SU-DHL-6 (cell line): Measurements from ENCODE around the gene DSP.

Source experiments
- H2AFZ ChIP-seq: fragments of 200-600 bp; sonication (generic); 2 replicates; pipeline ENCODE4 v1.6.1; 2014; ENCODE audit warnings: low read depth, mild to moderate bottlenecking, moderate library complexity, mixed read lengths, antibody characterized with exemption, low read length; ENCODE audit not compliant: severe bottlenecking
- H3F3A ChIP-seq: fragments of 200-600 bp; shearing (Covaris generic); 2 replicates; pipeline ENCODE4 v1.6.0; 2016; ENCODE audit warnings: antibody characterized with exemption, mild to moderate bottlenecking; ENCODE audit not compliant: insufficient read depth
- H3K27ac ChIP-seq: fragments of 200-600 bp; sonication (generic); 2 replicates; pipeline ENCODE4 v1.5.1; 2016; ENCODE audit warnings: low read depth, mild to moderate bottlenecking, low read length, moderate library complexity, mixed read lengths
- H3K27me3 ChIP-seq: fragments of 200-600 bp; sonication (generic), shearing (Covaris generic); 2 replicates; pipeline ENCODE4 v1.6.0; 2014; ENCODE audit warnings: mild to moderate bottlenecking, low read length
- H3K36me3 ChIP-seq: fragments of 200-600 bp; sonication (generic); 2 replicates; pipeline ENCODE4 v1.6.1; 2014; ENCODE audit warnings: mild to moderate bottlenecking, low read length, mixed read lengths
- H3K4me2 ChIP-seq: fragments of 300-600, 200-600 bp; shearing (Covaris generic), sonication (generic); 2 replicates; pipeline ENCODE4 v1.6.0; 2014; ENCODE audit warnings: low read length, low read depth, mild to moderate bottlenecking; ENCODE audit not compliant: poor library complexity, severe bottlenecking
- H3K4me3 ChIP-seq: fragments of 200-600 bp; sonication (generic); 2 replicates; pipeline ENCODE4 v1.5.1; 2014; ENCODE audit warnings: antibody characterized with exemption, low read length, mild to moderate bottlenecking, mixed read lengths; ENCODE audit not compliant: insufficient read depth, poor library complexity, severe bottlenecking
- H3K79me2 ChIP-seq: fragments of 200-600 bp; sonication (generic); 2 replicates; pipeline ENCODE4 v1.6.1; 2014; ENCODE audit warnings: mild to moderate bottlenecking, low read length, moderate library complexity; ENCODE audit not compliant: insufficient read depth
- H3K9ac ChIP-seq: fragments of 200-600 bp; sonication (generic); 2 replicates; pipeline ENCODE4 v1.7.0; 2014; ENCODE audit warnings: mild to moderate bottlenecking, low read length
- H3K9me2 ChIP-seq: fragments of 200-600 bp; sonication (generic); replicated peaks from 2 replicates; pipeline ENCODE4 v1.6.1; 2014; ENCODE audit warnings: low read length; ENCODE audit not compliant: insufficient read depth
- H3K9me3 ChIP-seq: fragments of 200-600 bp; sonication (generic); 2 replicates; pipeline ENCODE4 v1.6.1; 2014; ENCODE audit warnings: low read length, mixed read lengths; ENCODE audit not compliant: insufficient read depth
- H4K20me1 ChIP-seq: fragments of 200-600 bp; sonication (generic); 2 replicates; pipeline ENCODE4 v1.6.1; 2014; ENCODE audit warnings: low read depth, mild to moderate bottlenecking, antibody characterized with exemption, low read length, moderate library complexity, mixed read lengths
- EZH2phosphoT487 ChIP-seq: fragments of 200-600 bp; sonication (generic), shearing (Covaris generic); conservative IDR thresholded peaks from 2 replicates; pipeline ENCODE4 v1.6.1; 2018; ENCODE audit warnings: mild to moderate bottlenecking, antibody characterized with exemption, low read length, moderate library complexity, mixed read lengths
- TF ChIP-seq, protein P1 (sequence below): fragments of 200-600 bp; sonication (generic); IDR thresholded peaks from one replicate; pipeline ENCODE4 v1.5.1; 2017; ENCODE audit warnings: antibody characterized with exemption, mild to moderate bottlenecking, low read length, moderate library complexity; ENCODE audit not compliant: insufficient read depth, poor library complexity, severe bottlenecking

Gene DSP

DNA sequence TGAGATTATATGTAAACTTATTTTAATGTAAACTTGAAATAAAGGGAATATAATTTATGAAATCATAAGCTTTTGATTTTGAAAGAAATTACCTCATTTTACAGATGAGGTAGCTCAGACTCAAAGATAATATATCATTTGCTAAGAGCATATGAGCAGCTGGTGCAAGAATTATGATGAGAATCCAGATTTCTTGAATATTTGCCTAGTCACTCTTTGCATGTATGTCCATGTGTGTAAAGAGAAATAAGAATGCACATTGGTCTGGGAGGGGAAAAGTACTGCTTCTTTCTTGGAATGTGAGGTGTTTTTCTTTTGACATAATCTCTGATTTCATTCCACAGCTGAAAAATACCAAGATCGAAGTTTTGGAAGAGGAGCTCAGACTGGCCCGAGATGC, 37.5 kb downstream of the DSP start:
- H3K36me3 ChIP-seq, result no peaks in the 10 kb centered on the region
- H3K4me2 ChIP-seq, result no peak overlapping the region
- no peaks in the 10 kb centered on the region for H3K79me2 ChIP-seq
- no peaks in the 10 kb centered on the region for H3F3A ChIP-seq
- no peak overlapping the region for H2AFZ ChIP-seq
- no peak overlapping the region for H3K27ac ChIP-seq
- H3K9ac ChIP-seq, result no peak overlapping the region
- TF ChIP-seq, protein P1, sequence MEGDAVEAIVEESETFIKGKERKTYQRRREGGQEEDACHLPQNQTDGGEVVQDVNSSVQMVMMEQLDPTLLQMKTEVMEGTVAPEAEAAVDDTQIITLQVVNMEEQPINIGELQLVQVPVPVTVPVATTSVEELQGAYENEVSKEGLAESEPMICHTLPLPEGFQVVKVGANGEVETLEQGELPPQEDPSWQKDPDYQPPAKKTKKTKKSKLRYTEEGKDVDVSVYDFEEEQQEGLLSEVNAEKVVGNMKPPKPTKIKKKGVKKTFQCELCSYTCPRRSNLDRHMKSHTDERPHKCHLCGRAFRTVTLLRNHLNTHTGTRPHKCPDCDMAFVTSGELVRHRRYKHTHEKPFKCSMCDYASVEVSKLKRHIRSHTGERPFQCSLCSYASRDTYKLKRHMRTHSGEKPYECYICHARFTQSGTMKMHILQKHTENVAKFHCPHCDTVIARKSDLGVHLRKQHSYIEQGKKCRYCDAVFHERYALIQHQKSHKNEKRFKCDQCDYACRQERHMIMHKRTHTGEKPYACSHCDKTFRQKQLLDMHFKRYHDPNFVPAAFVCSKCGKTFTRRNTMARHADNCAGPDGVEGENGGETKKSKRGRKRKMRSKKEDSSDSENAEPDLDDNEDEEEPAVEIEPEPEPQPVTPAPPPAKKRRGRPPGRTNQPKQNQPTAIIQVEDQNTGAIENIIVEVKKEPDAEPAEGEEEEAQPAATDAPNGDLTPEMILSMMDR, result no peak
- TF ChIP-seq EZH2phosphoT487, result no peak
- no peaks in the 10 kb centered on the region for H3K27me3 ChIP-seq
- H4K20me1 ChIP-seq, result no peaks in the 10 kb centered on the region
- no peaks in the 10 kb centered on the region for H3K9me2 ChIP-seq
- no peak overlapping the region for H3K4me3 ChIP-seq
- no peaks in the 10 kb centered on the region for H3K9me3 ChIP-seq

DNA sequence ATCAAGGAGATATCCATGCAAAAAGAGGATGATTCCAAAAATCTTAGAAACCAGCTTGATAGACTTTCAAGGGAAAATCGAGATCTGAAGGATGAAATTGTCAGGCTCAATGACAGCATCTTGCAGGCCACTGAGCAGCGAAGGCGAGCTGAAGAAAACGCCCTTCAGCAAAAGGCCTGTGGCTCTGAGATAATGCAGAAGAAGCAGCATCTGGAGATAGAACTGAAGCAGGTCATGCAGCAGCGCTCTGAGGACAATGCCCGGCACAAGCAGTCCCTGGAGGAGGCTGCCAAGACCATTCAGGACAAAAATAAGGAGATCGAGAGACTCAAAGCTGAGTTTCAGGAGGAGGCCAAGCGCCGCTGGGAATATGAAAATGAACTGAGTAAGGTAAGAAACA, 38.4 kb downstream of the DSP start:
- no peak overlapping the region for H2AFZ ChIP-seq
- H3K9me2 ChIP-seq, result no peaks in the 10 kb centered on the region
- no peaks in the 10 kb centered on the region for H3K36me3 ChIP-seq

DNA sequence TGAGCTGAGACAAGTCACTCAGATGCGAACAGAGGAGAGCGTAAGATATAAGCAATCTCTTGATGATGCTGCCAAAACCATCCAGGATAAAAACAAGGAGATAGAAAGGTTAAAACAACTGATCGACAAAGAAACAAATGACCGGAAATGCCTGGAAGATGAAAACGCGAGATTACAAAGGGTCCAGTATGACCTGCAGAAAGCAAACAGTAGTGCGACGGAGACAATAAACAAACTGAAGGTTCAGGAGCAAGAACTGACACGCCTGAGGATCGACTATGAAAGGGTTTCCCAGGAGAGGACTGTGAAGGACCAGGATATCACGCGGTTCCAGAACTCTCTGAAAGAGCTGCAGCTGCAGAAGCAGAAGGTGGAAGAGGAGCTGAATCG, 39.1 kb downstream of the DSP start:
- no peak overlapping the region for H2AFZ ChIP-seq
- no peaks in the 10 kb centered on the region for H4K20me1 ChIP-seq
- no peaks in the 10 kb centered on the region for H3K9me3 ChIP-seq
- no peak overlapping the region for H3K27ac ChIP-seq
- no peaks in the 10 kb centered on the region for H3K36me3 ChIP-seq
- no peaks in the 10 kb centered on the region for H3K9me2 ChIP-seq
- no peaks in the 10 kb centered on the region for H3F3A ChIP-seq
- H3K4me3 ChIP-seq, result no peak overlapping the region
- no peak overlapping the region for H3K9ac ChIP-seq
- H3K4me2 ChIP-seq, result no peak overlapping the region
- no peaks in the 10 kb centered on the region for H3K79me2 ChIP-seq
- no peaks in the 10 kb centered on the region for H3K27me3 ChIP-seq
- TF ChIP-seq, protein P1, result no peak
- TF ChIP-seq EZH2phosphoT487, result no peak

More for the DNA sequence above, 38.4 kb downstream of the DSP start:
- Histone ChIP-seq H3K79me2 (no peaks in the 10 kb centered on the region), H3K4me2 (no peak overlapping the region), H3K9ac (no peak overlapping the region), H3K27ac (no peak overlapping the region), H3F3A (no peaks in the 10 kb centered on the region), H3K9me3 (no peaks in the 10 kb centered on the region), H4K20me1 (no peaks in the 10 kb centered on the region), H3K4me3 (no peak overlapping the region), H3K27me3 (no peaks in the 10 kb centered on the region)
- TF ChIP-seq, protein P1, result no peak
- no peak for TF ChIP-seq EZH2phosphoT487
